Colonic mucosa (tissue), 4 donors: ENCODE data around the gene ADIPOR2. TPM values are rescaled to one million over a fixed set of nuclear protein-coding genes. Genes with fewer than 3 reads are reported as not detected.

Source experiments
- DNase-seq: peaks from one replicate; pipeline ENCODE4 v3.0.0-alpha.2; 2020
- H3K27ac ChIP-seq: fragments of 200-600 bp; one replicate; pipeline ENCODE4 v1.8.0; 2021
- H3K27me3 ChIP-seq: fragments of 200-600 bp; one replicate; pipeline ENCODE4 v1.8.0; 2021
- H3K36me3 ChIP-seq: fragments of 200-600 bp; one replicate; pipeline ENCODE4 v1.8.0; 2021
- H3K4me1 ChIP-seq: fragments of 200-600 bp; one replicate; pipeline ENCODE4 v1.8.0; 2021; ENCODE audit warnings: mild to moderate bottlenecking
- H3K4me3 ChIP-seq: fragments of 200-600 bp; one replicate; pipeline ENCODE4 v1.8.0; 2021
- H3K9ac ChIP-seq, 2 donors: one replicate each; pipeline ENCODE4 v1.7.0; 2013; ENCODE audit warnings: control low read depth in 2 of 2, low read depth in 2 of 2, low read length in 2 of 2
- H3K9me3 ChIP-seq: fragments of 200-600 bp; one replicate; pipeline ENCODE4 v1.8.0; 2021
- intact Hi-C: fragments of 100-400 bp; cut with DNase I; formaldehyde crosslinking; loops from one replicate; pipeline ENCODE4 v1.14.1; 2022
- total RNA-seq, 2 donors: library from RNA; stranded (reverse); fragmentation: NEBNext Ultra II Directional in 1 of 2; extraction: Animal tissue kit (Norgen Biotek cat#: 25700) in 1 of 2; gene quantifications; one replicate each; pipeline ENCODE4 v1.2.1, GENCODE V29; 2021
- TF ChIP-seq, protein P1 (sequence below): fragments of 200-600 bp; IDR thresholded peaks from one replicate; pipeline ENCODE4 v1.8.0; 2022; ENCODE audit warnings: antibody characterized with exemption, mild to moderate bottlenecking
- donor health status: healthy.
- donor health status: DM: no; HTN: no; CAD: no.
- donor health status: DM: no; HTN: no; CAD: no.

The ADIPOR2 gene
- total RNA-seq, 2 donors from 2014 or later = 68.3 to 138 TPM

DNA sequence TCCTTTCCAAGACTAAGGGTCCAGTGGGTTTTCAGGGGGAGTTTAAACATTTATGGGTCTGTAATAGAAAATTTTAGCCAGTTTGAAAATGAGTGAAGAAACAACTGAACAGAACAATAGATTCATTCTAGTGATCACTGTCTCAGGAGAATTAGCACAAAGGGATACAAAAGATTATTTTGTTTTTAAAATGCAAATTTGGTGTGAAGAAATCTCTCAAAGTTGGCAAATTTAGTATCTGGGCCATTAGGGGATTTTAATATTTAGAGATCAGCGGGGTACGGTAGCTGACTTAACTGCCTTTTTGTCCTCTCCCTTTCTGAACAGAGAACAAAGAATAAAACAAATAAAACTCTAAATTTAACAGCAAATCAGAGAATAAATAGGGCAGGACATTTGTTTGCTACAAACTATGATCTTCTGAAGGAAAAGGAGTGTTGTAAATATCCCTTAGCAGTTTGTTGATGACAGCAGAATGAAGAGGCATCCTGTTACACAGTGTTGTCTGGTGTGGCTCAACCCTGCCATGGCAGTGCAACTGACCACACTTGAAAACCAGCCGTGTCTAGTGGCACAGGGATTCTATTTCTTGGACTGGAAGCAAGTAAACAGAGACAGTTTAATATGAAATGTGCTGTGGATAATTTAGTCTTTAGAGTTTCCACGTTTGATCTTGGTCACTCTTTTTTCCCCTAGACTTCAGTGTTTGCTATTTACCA, 83.2 kb downstream of the ADIPOR2 start:
- Histone ChIP-seq H3K9ac (no peak overlapping the region), H3K4me1 (no peaks in the 10 kb centered on the region), H3K36me3 (peaks cover 6% of the 10 kb centered on the region), H3K27me3 (no peaks in the 10 kb centered on the region), H3K27ac (no peak overlapping the region), H3K4me3 (no peak overlapping the region), H3K9me3 (no peaks in the 10 kb centered on the region)
- no peak for DNase-seq
- TF ChIP-seq, protein P1, sequence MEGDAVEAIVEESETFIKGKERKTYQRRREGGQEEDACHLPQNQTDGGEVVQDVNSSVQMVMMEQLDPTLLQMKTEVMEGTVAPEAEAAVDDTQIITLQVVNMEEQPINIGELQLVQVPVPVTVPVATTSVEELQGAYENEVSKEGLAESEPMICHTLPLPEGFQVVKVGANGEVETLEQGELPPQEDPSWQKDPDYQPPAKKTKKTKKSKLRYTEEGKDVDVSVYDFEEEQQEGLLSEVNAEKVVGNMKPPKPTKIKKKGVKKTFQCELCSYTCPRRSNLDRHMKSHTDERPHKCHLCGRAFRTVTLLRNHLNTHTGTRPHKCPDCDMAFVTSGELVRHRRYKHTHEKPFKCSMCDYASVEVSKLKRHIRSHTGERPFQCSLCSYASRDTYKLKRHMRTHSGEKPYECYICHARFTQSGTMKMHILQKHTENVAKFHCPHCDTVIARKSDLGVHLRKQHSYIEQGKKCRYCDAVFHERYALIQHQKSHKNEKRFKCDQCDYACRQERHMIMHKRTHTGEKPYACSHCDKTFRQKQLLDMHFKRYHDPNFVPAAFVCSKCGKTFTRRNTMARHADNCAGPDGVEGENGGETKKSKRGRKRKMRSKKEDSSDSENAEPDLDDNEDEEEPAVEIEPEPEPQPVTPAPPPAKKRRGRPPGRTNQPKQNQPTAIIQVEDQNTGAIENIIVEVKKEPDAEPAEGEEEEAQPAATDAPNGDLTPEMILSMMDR = no peak
- intact Hi-C loops = no loop called here

DNA sequence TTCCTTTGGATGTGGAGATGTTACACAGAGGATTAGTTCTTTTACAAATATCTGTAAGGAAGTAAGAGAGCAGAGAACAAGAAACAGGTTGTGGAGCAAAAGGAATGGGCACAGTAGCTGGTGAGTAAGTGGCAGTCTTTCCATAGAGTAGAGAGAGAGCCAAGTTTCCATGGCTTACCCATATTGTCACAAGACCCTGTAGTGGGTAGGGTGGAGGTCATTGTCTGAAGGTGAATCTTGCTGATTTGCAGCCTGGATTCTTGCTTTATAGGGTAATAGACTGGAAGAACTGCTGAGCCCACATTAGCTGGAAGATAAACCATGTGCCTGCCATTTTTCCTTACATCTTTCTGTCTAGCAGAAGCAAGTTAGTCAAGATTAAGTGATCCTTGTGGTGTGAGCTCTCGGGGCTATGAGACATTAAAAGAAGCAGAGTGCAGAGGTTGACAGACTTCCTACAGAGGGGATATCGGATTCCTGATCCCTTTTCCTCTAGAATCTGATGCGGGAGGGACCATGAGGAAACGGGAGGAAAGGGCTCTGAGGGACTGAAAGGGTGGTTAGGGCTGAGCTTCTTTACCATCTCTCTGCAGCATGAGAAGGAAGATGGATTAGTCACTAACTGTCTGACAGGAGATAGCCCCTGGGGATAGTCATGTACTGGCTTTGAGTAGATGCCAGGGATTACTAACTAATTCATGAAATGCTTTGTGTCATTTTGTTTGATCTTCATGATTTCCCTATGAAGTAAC, 85.5 kb downstream of the ADIPOR2 start:
- Histone ChIP-seq H3K9me3 (no peaks in the 10 kb centered on the region), H3K27me3 (no peaks in the 10 kb centered on the region), H3K36me3 (peaks cover 14% of the 10 kb centered on the region), H3K27ac (no peak overlapping the region), H3K4me1 (no peaks in the 10 kb centered on the region), H3K4me3 (no peak overlapping the region), H3K9ac (no peak overlapping the region)
- intact Hi-C loops = no loop called here
- TF ChIP-seq, protein P1 = no peak
- DNase-seq = no peak

DNA sequence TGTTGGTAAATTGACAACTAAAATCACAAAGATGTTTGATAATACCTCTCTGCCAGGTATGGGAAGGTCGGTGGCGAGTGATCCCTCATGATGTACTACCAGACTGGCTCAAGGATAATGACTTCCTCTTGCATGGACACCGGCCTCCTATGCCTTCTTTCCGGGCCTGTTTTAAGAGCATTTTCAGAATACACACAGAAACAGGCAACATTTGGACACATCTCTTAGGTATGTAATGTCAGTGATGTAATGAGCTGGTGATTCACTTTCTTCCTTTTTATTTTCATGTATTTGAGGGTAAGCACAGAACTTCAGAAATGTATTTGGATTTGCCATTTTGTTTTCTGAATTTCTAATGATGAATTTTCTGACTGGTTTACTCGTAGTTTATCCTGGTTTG, 86.9 kb downstream of the ADIPOR2 start:
- Histone ChIP-seq H3K9me3 (no peaks in the 10 kb centered on the region), H3K27ac (no peak overlapping the region), H3K4me3 (no peak overlapping the region), H3K4me1 (no peaks in the 10 kb centered on the region), H3K27me3 (no peaks in the 10 kb centered on the region), H3K36me3 (peaks cover 14% of the 10 kb centered on the region), H3K9ac (no peak overlapping the region)
- DNase-seq = no peak
- TF ChIP-seq, protein P1 = no peak
- intact Hi-C loops = no loop called here

DNA sequence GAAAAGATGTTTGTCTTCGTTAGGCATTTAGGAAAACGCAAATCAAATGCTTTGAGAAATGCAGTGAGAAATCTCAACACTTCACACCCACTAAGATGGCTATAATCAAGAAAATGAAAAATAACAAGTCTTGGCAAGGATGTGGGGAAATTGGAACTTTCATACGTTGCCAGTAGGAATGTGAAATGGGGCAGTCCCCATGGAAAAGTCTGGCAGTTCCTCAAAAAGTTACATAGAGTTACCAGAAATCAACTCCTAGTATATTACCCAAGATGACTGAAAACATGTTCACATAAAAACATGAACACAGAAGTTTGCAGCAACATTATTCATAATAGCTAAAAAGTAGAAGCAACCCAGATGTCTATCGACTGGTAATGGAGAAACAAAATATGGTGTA, 88.0 kb downstream of the ADIPOR2 start:
- no peak overlapping the region for H3K27ac ChIP-seq
- H3K4me1 ChIP-seq = no peaks in the 10 kb centered on the region
- no peaks in the 10 kb centered on the region for H3K27me3 ChIP-seq
- no peak for DNase-seq
- TF ChIP-seq, protein P1 = no peak
- H3K4me3 ChIP-seq = no peak overlapping the region
- intact Hi-C loops = no loop called here
- no peaks in the 10 kb centered on the region for H3K9me3 ChIP-seq
- no peak overlapping the region for H3K9ac ChIP-seq
- peaks cover 10% of the 10 kb centered on the region for H3K36me3 ChIP-seq

DNA sequence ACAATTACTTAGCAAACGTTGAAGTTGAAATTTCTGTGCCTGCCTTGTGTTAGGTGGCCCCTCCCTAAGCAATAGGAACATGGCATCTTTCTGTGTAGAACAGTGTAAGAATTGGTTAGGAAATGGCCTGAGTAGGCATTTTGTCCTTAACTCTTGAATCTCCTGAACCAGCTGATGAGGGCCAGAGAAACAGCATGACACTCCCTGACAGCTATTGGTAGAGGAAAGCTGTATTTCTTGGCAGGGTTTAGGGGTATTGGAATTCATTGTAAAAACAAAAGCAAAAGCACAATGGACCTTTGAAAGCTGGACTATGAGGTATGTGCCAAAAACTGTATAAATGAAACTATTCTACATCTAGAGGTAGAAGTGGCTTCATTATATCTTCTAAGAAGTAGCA, 88.9 kb downstream of the ADIPOR2 start:
- no peaks in the 10 kb centered on the region for H3K27me3 ChIP-seq
- H3K27ac ChIP-seq = no peak overlapping the region
- intact Hi-C loops = loop anchor here (10.0 kb wide), 1 partner anchor 75 kb away; no protein-coding TSS in a partner anchor
- TF ChIP-seq, protein P1 = no peak
- no peak overlapping the region for H3K9ac ChIP-seq
- H3K4me3 ChIP-seq = no peak overlapping the region
- DNase-seq = no peak
- H3K36me3 ChIP-seq = peaks cover 8% of the 10 kb centered on the region
- no peaks in the 10 kb centered on the region for H3K9me3 ChIP-seq
- no peaks in the 10 kb centered on the region for H3K4me1 ChIP-seq
